Measurements from ENCODE around the gene ZNF93. TPM values are rescaled to one million over a fixed set of nuclear protein-coding genes. Genes with fewer than 3 reads are reported as not detected.

ZNF93 gene
- total RNA-seq, 6 experiments from 2014 or later = 3.2 to 4.9 (median 4.2) TPM

DNA sequence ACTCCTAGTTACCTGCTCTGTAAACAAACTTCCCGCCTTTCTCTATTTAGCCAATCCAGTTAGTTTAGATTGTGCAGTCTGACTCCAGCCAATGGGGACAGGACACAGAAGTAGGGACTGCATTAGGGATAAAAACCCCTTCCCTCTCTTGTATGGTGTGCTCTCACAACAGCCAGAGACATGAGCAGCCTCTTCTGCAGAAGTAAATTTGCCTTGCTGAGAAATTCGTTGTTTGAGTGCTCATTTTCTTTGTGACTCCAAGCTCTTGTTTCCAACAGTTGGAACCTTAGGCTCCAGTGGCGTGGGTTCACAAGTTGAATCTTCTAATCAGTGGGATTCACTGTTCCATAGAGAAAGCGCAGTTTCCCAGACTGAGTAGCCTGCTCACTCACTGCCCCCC lies 66.1 kb downstream of the ZNF93 start:
- peaks cover 15% of the 10 kb centered on the region for H3K36me3 Mint-ChIP-seq (ENCODE audit: low read depth)
- H3K27ac Mint-ChIP-seq = no peak overlapping the region
- DNase-seq = no peak
- no peaks in the 10 kb centered on the region for H3K4me1 Mint-ChIP-seq (ENCODE audit: low read depth)
- no peaks in the 10 kb centered on the region for H3K27me3 Mint-ChIP-seq (ENCODE audit: insufficient read depth)
- no peak overlapping the region for H3K4me3 Mint-ChIP-seq
- TF ChIP-seq, protein P1, sequence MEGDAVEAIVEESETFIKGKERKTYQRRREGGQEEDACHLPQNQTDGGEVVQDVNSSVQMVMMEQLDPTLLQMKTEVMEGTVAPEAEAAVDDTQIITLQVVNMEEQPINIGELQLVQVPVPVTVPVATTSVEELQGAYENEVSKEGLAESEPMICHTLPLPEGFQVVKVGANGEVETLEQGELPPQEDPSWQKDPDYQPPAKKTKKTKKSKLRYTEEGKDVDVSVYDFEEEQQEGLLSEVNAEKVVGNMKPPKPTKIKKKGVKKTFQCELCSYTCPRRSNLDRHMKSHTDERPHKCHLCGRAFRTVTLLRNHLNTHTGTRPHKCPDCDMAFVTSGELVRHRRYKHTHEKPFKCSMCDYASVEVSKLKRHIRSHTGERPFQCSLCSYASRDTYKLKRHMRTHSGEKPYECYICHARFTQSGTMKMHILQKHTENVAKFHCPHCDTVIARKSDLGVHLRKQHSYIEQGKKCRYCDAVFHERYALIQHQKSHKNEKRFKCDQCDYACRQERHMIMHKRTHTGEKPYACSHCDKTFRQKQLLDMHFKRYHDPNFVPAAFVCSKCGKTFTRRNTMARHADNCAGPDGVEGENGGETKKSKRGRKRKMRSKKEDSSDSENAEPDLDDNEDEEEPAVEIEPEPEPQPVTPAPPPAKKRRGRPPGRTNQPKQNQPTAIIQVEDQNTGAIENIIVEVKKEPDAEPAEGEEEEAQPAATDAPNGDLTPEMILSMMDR (IDR thresholded peaks at IDR 0.05) = no peak
- peaks cover 77% of the 10 kb centered on the region for H3K9me3 Mint-ChIP-seq

Other genes starting within 250 kb of the ZNF93 start
- gene ATP13A1, start 237.3 kb upstream of the ZNF93 start, total RNA-seq (2021; fragmentation: NEBNext Ultra II Directional; extraction: Animal tissue kit (Norgen Biotek cat#: 25700)) = 10 to 100 TPM; 56.5 to 76.3 (median 61.3) TPM
- 1 to 10 TPM; 6.8 to 8.5 (median 7.2) TPM for gene ZNF101, start 232.1 kb upstream of the ZNF93 start, total RNA-seq (2021; fragmentation: NEBNext Ultra II Directional; extraction: Animal tissue kit (Norgen Biotek cat#: 25700))
- 1 to 10 TPM; 2.2 to 3.1 (median 2.8) TPM for gene ZNF14, start 167.8 kb upstream of the ZNF93 start, total RNA-seq (2021; fragmentation: NEBNext Ultra II Directional; extraction: Animal tissue kit (Norgen Biotek cat#: 25700))
- 1 to 10 TPM in 4 of 6 experiments, under 1 TPM in 2; 0.50 to 5.4 (median 4.5) TPM for gene ZNF506, start 79.2 kb upstream of the ZNF93 start, total RNA-seq (2021; fragmentation: NEBNext Ultra II Directional; extraction: Animal tissue kit (Norgen Biotek cat#: 25700))
- gene ZNF253, start 35.1 kb upstream of the ZNF93 start, total RNA-seq (2021; fragmentation: NEBNext Ultra II Directional; extraction: Animal tissue kit (Norgen Biotek cat#: 25700)) = 1 to 10 TPM; 2.9 to 4.4 (median 3.5) TPM
- 1 to 10 TPM; 2.1 to 4.7 (median 3.4) TPM for gene ZNF682, start 138.6 kb downstream of the ZNF93 start, total RNA-seq (2021; fragmentation: NEBNext Ultra II Directional; extraction: Animal tissue kit (Norgen Biotek cat#: 25700))
- 1 to 10 TPM in 5 of 6 experiments, under 1 TPM in 1; 0.74 to 1.6 (median 1.2) TPM for gene ZNF90, start 177.1 kb downstream of the ZNF93 start, total RNA-seq (2021; fragmentation: NEBNext Ultra II Directional; extraction: Animal tissue kit (Norgen Biotek cat#: 25700))